Measurements from ENCODE around the gene SLC30A2.

Gene SLC30A2

GRCh38 chr1:25994402-25995150 is 51.3 kb downstream of the SLC30A2 start:
- no peak for DNase-seq

- no peak for DNase-seq
Measured at GRCh38 chr1:25993197-25993951, 52.5 kb downstream of the SLC30A2 start.

- DNase-seq, result no peak
Measured at GRCh38 chr1:25992689-25993171, 53.2 kb downstream of the SLC30A2 start.

GRCh38 chr1:25991937-25992688 is 53.8 kb downstream of the SLC30A2 start:
- no peak for DNase-seq

GRCh38 chr1:25990702-25991395 is 55.1 kb downstream of the SLC30A2 start:
- no peak for DNase-seq

GRCh38 chr1:25990251-25990650 is 55.7 kb downstream of the SLC30A2 start:
- no peak for DNase-seq

GRCh38 chr1:25989440-25990234 is 56.3 kb downstream of the SLC30A2 start:
- no peak for DNase-seq

- no peak for DNase-seq
Measured at GRCh38 chr1:25987951-25988350, 58.0 kb downstream of the SLC30A2 start.

All from suppressor macrophage treated with lipopolysaccharide for 4 hours (primary cell).